Esophagus muscularis mucosa (tissue), 4 donors: ENCODE measurements around the gene MPPED1.

Experiments
- EP300 ChIP-seq: sonication (generic); formaldehyde crosslinking; IDR thresholded peaks from one replicate; pipeline ENCODE4 v1.6.1; 2017; ENCODE audit warnings: antibody characterized with exemption
- POLR2A ChIP-seq: fragments of 450-650 bp; IDR thresholded peaks from one replicate; pipeline ENCODE4 v1.6.1; 2017; ENCODE audit warnings: antibody characterized with exemption, moderate library complexity, mild to moderate bottlenecking, low read depth
- POLR2AphosphoS5 ChIP-seq, 2 donors: sonication (generic); formaldehyde crosslinking; IDR thresholded peaks; one replicate each; pipeline ENCODE4 v1.6.1; 2017; ENCODE audit warnings: antibody characterized with exemption in 2 of 2
- TF ChIP-seq, protein P1 (sequence below), 3 experiments: fragments of 200-600 bp in 2 of 3; fragments of 450-650 bp in 1 of 3; sonication (generic) in 2 of 3; IDR thresholded peaks; one replicate each; pipeline ENCODE4 v1.5.1; 2017 to 2019; ENCODE audit warnings: antibody characterized with exemption in 3 of 3, mild to moderate bottlenecking in 2 of 3, moderate library complexity in 1 of 3

DNA sequence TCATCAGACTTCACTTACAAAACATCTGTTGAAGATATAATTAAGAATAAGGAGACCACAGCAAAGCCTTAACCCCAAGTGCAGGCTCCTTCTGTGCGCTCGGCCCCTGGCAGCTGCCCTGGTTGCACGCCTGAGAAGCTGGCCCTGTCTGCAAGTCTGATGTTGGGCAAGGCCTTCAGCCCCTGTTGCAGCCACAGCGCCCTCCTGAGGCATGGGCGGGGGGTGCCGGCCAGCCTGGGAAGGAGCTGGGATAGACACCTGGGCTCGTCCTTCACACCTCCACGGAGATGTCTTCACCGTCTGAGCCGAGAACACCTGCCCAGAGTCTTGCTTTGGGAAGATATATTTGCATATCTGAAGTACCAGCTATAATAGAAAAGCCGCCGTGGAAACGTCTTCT lies 104.1 kb downstream of the MPPED1 start:
- TF ChIP-seq, protein P1, sequence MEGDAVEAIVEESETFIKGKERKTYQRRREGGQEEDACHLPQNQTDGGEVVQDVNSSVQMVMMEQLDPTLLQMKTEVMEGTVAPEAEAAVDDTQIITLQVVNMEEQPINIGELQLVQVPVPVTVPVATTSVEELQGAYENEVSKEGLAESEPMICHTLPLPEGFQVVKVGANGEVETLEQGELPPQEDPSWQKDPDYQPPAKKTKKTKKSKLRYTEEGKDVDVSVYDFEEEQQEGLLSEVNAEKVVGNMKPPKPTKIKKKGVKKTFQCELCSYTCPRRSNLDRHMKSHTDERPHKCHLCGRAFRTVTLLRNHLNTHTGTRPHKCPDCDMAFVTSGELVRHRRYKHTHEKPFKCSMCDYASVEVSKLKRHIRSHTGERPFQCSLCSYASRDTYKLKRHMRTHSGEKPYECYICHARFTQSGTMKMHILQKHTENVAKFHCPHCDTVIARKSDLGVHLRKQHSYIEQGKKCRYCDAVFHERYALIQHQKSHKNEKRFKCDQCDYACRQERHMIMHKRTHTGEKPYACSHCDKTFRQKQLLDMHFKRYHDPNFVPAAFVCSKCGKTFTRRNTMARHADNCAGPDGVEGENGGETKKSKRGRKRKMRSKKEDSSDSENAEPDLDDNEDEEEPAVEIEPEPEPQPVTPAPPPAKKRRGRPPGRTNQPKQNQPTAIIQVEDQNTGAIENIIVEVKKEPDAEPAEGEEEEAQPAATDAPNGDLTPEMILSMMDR (IDR thresholded peaks at IDR 0.05): no peak
- no peak for TF ChIP-seq POLR2AphosphoS5 (IDR thresholded peaks at IDR 0.05)
- no peak for TF ChIP-seq POLR2A
- TF ChIP-seq EP300: no peak
